Hepatocyte (in vitro differentiated cells): ENCODE results near the gene GBP7.

Source experiments
- EZH2phosphoT487 ChIP-seq: fragments of 200-600 bp; sonication (generic); IDR thresholded peaks from one replicate; pipeline ENCODE4 v1.6.1; 2018; ENCODE audit warnings: antibody characterized with exemption, mild to moderate bottlenecking, low read depth, moderate library complexity; ENCODE audit not compliant: unreplicated experiment, severe bottlenecking
- TF ChIP-seq, protein P1 (sequence below): fragments of 200-600 bp; sonication (generic); IDR thresholded peaks from 2 replicates; pipeline ENCODE4 v1.5.1; 2016; ENCODE audit warnings: antibody characterized with exemption, mild to moderate bottlenecking; ENCODE audit not compliant: poor library complexity

DNA sequence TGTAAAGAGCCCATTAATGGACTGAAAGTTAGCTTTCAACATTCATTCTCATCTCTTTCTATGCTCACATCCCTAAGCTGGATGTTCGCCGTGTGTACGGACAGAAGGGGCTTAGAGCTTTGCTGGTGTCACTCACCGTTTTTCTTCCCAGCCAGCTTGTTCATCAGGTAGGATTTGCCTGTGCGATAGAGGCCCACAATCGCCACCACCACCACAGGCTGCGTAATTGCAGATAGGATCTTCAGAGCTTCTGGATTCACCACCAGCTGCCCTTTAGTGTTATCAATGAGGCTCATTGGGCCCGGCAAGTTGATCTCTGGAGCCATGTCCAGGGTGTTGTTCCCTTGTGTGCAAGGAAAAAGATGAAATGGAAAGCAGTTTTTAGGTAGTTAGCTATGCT is 54.2 kb downstream of the GBP7 start:
- TF ChIP-seq, protein P1, sequence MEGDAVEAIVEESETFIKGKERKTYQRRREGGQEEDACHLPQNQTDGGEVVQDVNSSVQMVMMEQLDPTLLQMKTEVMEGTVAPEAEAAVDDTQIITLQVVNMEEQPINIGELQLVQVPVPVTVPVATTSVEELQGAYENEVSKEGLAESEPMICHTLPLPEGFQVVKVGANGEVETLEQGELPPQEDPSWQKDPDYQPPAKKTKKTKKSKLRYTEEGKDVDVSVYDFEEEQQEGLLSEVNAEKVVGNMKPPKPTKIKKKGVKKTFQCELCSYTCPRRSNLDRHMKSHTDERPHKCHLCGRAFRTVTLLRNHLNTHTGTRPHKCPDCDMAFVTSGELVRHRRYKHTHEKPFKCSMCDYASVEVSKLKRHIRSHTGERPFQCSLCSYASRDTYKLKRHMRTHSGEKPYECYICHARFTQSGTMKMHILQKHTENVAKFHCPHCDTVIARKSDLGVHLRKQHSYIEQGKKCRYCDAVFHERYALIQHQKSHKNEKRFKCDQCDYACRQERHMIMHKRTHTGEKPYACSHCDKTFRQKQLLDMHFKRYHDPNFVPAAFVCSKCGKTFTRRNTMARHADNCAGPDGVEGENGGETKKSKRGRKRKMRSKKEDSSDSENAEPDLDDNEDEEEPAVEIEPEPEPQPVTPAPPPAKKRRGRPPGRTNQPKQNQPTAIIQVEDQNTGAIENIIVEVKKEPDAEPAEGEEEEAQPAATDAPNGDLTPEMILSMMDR, result no peak
- TF ChIP-seq EZH2phosphoT487, result no peak
